Hepatocyte (in vitro differentiated cells): Measurements from ENCODE around the gene TRMT11. TPM values are rescaled to one million over a fixed set of nuclear protein-coding genes. Genes with fewer than 3 reads are reported as not detected.
A peak's percentile ranks its signal among the peaks of the same experiment; 100 is the strongest.

Experiments used
- DNase-seq: peaks from one replicate; pipeline ENCODE4 v3.0.0-alpha.2; 2016; ENCODE audit warnings: low spot score
- H2AFZ ChIP-seq: fragments of 200-600 bp; sonication (generic); 2 replicates; pipeline ENCODE4 v1.6.0; 2016; ENCODE audit warnings: antibody characterized with exemption, mild to moderate bottlenecking
- H3K27ac ChIP-seq: fragments of 200-600 bp; sonication (generic); 2 replicates; pipeline ENCODE4 v1.5.1; 2016; ENCODE audit warnings: mild to moderate bottlenecking
- H3K27me3 ChIP-seq: fragments of 200-600 bp; sonication (generic); 2 replicates; pipeline ENCODE4 v1.6.1; 2016
- H3K36me3 ChIP-seq: fragments of 200-600 bp; sonication (generic); replicated peaks from 2 replicates; pipeline ENCODE4 v1.5.1; 2016; ENCODE audit warnings: low read depth; ENCODE audit not compliant: insufficient read depth
- H3K4me1 ChIP-seq: fragments of 200-600 bp; sonication (generic); 2 replicates; pipeline ENCODE4 v1.5.1; 2016; ENCODE audit warnings: mild to moderate bottlenecking, moderate library complexity; ENCODE audit not compliant: insufficient read depth
- H3K4me2 ChIP-seq: fragments of 200-600 bp; sonication (generic); 2 replicates; pipeline ENCODE4 v1.6.0; 2016
- H3K4me3 ChIP-seq: fragments of 200-600 bp; sonication (generic); 2 replicates; pipeline ENCODE4 v1.5.1; 2016; ENCODE audit warnings: mild to moderate bottlenecking
- H3K79me2 ChIP-seq: fragments of 200-600 bp; sonication (generic); 2 replicates; pipeline ENCODE4 v1.6.0; 2017; ENCODE audit warnings: mild to moderate bottlenecking
- H3K9me2 ChIP-seq: fragments of 200-600 bp; sonication (generic); replicated peaks from 2 replicates; pipeline ENCODE4 v1.6.0; 2017; ENCODE audit warnings: mild to moderate bottlenecking; ENCODE audit not compliant: insufficient read depth
- H3K9me3 ChIP-seq: fragments of 200-600 bp; sonication (generic); 2 replicates; pipeline ENCODE4 v1.5.1; 2016; ENCODE audit warnings: low read depth, mild to moderate bottlenecking
- H4K20me1 ChIP-seq: fragments of 200-600 bp; sonication (generic); 2 replicates; pipeline ENCODE4 v1.6.0; 2016; ENCODE audit warnings: mild to moderate bottlenecking; ENCODE audit not compliant: insufficient read depth, poor library complexity, severe bottlenecking
- CTCF ChIP-seq: fragments of 200-600 bp; sonication (generic); IDR thresholded peaks from 2 replicates; pipeline ENCODE4 v1.5.1; 2016; ENCODE audit warnings: antibody characterized with exemption, mild to moderate bottlenecking; ENCODE audit not compliant: poor library complexity
- EZH2 ChIP-seq: fragments of 200-600 bp; sonication (generic); IDR thresholded peaks from 2 replicates; pipeline ENCODE4 v1.6.1; 2016; ENCODE audit warnings: antibody characterized with exemption, mild to moderate bottlenecking, borderline replicate concordance
- EZH2phosphoT487 ChIP-seq: fragments of 200-600 bp; sonication (generic); IDR thresholded peaks from one replicate; pipeline ENCODE4 v1.6.1; 2018; ENCODE audit warnings: antibody characterized with exemption, mild to moderate bottlenecking, low read depth, moderate library complexity; ENCODE audit not compliant: unreplicated experiment, severe bottlenecking
- WGBS: methylation state at CpG from one replicate; pipeline ENCODE4 v1.1.6; 2016; ENCODE audit warnings: low lambda C conversion rate; ENCODE audit errors: missing lambda C conversion rate; 5-methylcytosine and 5-hydroxymethylcytosine counted together
- polyA plus RNA-seq: library from polyadenylated mRNA; unstranded; fragments of >200 nt; fragmentation: Nextera tagmentation; extraction: Ambion mirVana; gene quantifications from 2 replicates; pipeline ENCODE4 v1.2.1, GENCODE V29; 2016
- total RNA-seq: library from RNA; depleted of rRNA; stranded (reverse); fragments of >200 nt; gene quantifications from 2 replicates; pipeline ENCODE4 v1.2.3, GENCODE V29; 2014

TRMT11 gene
- total and polyA plus RNA-seq, 2 experiments from 2014 or later: 18.6 to 27.6 TPM

DNA sequence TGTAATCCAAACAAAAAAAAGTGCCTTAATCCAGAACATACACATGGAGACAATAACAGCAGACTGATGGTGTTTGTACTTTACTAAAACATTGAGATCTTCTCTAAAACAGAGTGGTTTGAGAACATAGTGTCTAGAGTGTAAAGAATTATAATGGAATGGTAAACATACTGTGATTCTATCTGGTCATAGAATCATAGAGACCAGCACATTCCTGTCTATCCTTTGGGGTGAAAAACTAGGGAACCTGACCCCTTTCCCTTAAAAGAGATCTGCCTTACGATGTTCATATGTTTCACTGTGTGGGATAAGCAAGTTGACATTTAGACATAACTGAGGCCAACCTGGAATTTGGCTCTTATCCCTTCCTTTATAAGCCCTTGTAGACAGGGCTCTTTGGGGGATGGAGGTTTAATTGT, 55.7 kb downstream of the TRMT11 start:
- H3K4me3 ChIP-seq: no peak overlapping the region
- no peaks in the 10 kb centered on the region for H3K9me3 ChIP-seq
- H3K4me2 ChIP-seq: no peak overlapping the region
- 50% methylated on average over 1 of the region's 1 CpG for WGBS
- H3K27ac ChIP-seq: peak overlapping the region; percentile 66
- no peaks in the 10 kb centered on the region for H3K9me2 ChIP-seq
- H2AFZ ChIP-seq: no peak overlapping the region
- no peaks in the 10 kb centered on the region for H3K27me3 ChIP-seq
- peaks cover 19% of the 10 kb centered on the region for H3K4me1 ChIP-seq
- no peaks in the 10 kb centered on the region for H3K79me2 ChIP-seq
- no peaks in the 10 kb centered on the region for H3K36me3 ChIP-seq
- DNase-seq: no peak
- TF ChIP-seq CTCF: no peak
- no peak for TF ChIP-seq EZH2phosphoT487
- no peak for TF ChIP-seq EZH2
- no peaks in the 10 kb centered on the region for H4K20me1 ChIP-seq

GRCh38 chr6:126047648-126048047, 61.3 kb downstream of the TRMT11 start:
- no peaks in the 10 kb centered on the region for H3K9me3 ChIP-seq
- no peak for TF ChIP-seq CTCF
- H3K9me2 ChIP-seq: no peaks in the 10 kb centered on the region
- no peak overlapping the region for H3K27ac ChIP-seq
- no peaks in the 10 kb centered on the region for H4K20me1 ChIP-seq
- no peaks in the 10 kb centered on the region for H3K79me2 ChIP-seq
- no peak overlapping the region for H3K4me2 ChIP-seq
- no peaks in the 10 kb centered on the region for H3K27me3 ChIP-seq
- no peak overlapping the region for H2AFZ ChIP-seq
- H3K4me3 ChIP-seq: no peak overlapping the region
- H3K36me3 ChIP-seq: no peaks in the 10 kb centered on the region
- no peaks in the 10 kb centered on the region for H3K4me1 ChIP-seq
- DNase-seq: no peak
- 98% methylated on average over 7 of the region's 7 CpGs for WGBS

GRCh38 chr6:126048635-126049034, 62.3 kb downstream of the TRMT11 start:
- Histone ChIP-seq H3K4me3 (no peak overlapping the region), H3K79me2 (no peaks in the 10 kb centered on the region), H3K36me3 (no peaks in the 10 kb centered on the region), H4K20me1 (no peaks in the 10 kb centered on the region), H3K27me3 (no peaks in the 10 kb centered on the region), H3K9me2 (no peaks in the 10 kb centered on the region), H3K4me2 (no peak overlapping the region), H3K4me1 (no peaks in the 10 kb centered on the region), H3K27ac (no peak overlapping the region), H3K9me3 (no peaks in the 10 kb centered on the region), H2AFZ (no peak overlapping the region)
- WGBS: 93% methylated on average over 4 of the region's 4 CpGs
- TF ChIP-seq CTCF (no peak), EZH2phosphoT487 (no peak), EZH2 (no peak)
- DNase-seq: no peak

DNA sequence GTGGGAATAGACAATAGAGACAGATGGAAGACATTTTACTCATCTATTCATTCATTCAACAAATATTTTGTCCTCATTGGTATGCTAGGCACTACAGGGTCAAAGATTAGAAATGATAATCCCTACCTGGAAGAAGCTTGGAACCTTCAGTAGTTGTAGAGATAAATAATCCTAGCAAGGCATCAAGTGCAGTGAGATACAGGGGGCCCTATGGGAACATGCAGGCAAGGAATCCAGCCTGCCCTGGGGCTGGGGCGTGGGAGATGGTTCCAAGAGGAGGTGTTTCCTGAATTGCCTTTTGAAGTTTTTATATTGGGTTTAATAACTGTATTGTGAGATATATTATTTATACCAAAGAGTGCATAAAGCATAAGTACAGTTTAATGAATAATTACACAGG, 64.5 kb downstream of the TRMT11 start:
- Histone ChIP-seq H3K4me1 (peaks cover 4% of the 10 kb centered on the region), H3K9me2 (no peaks in the 10 kb centered on the region), H3K4me2 (no peak overlapping the region), H3K27ac (no peak overlapping the region), H3K4me3 (no peak overlapping the region), H4K20me1 (no peaks in the 10 kb centered on the region), H3K36me3 (no peaks in the 10 kb centered on the region), H3K9me3 (no peaks in the 10 kb centered on the region), H3K79me2 (no peaks in the 10 kb centered on the region), H2AFZ (no peak overlapping the region), H3K27me3 (no peaks in the 10 kb centered on the region)
- TF ChIP-seq CTCF: no peak
- TF ChIP-seq EZH2: no peak
- no peak for TF ChIP-seq EZH2phosphoT487
- no peak for DNase-seq
- WGBS: 97% methylated on average over 1 of the region's 1 CpG
